ENCODE data around the gene CDC42BPB.

DNA sequence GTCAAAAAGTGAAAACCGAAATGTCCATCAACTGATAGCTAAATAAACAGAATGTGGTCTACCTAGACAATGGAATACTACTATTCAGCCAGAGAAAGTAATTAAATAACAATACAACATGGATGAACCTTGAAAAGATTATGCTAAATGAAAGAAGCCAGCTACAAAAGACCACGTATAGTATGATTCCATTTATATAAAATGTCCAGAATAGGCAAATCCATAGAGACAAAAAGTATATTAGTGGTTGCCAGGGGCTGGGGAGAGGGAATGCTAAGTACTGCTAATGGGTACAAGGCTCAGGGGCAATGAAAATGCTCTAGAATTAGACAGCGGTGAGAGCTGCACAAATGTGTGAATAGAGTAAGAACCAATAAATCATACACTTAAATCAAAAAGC, 29.9 kb downstream of the CDC42BPB start:
- TF ChIP-seq, protein P1, sequence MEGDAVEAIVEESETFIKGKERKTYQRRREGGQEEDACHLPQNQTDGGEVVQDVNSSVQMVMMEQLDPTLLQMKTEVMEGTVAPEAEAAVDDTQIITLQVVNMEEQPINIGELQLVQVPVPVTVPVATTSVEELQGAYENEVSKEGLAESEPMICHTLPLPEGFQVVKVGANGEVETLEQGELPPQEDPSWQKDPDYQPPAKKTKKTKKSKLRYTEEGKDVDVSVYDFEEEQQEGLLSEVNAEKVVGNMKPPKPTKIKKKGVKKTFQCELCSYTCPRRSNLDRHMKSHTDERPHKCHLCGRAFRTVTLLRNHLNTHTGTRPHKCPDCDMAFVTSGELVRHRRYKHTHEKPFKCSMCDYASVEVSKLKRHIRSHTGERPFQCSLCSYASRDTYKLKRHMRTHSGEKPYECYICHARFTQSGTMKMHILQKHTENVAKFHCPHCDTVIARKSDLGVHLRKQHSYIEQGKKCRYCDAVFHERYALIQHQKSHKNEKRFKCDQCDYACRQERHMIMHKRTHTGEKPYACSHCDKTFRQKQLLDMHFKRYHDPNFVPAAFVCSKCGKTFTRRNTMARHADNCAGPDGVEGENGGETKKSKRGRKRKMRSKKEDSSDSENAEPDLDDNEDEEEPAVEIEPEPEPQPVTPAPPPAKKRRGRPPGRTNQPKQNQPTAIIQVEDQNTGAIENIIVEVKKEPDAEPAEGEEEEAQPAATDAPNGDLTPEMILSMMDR (IDR thresholded peaks at IDR 0.05): no peak
- TF ChIP-seq POLR2A (IDR thresholded peaks at IDR 0.05): no peak

Data from Peyer's patch (tissue), 4 donors.